Left colon (tissue), 2 donors: ENCODE data around the gene FRMPD4. TPM values are rescaled to one million over a fixed set of nuclear protein-coding genes. Genes with fewer than 3 reads are reported as not detected.

ENCODE experiments used
- ATAC-seq: fragments of 200-7000 bp; cut with Tn5 transposase; one replicate; pipeline ENCODE4 v1.9.1; 2020; ENCODE audit warnings: mild to moderate bottlenecking, moderate library complexity
- DNase-seq, 2 donors: peaks; one replicate each; pipeline ENCODE4 v3.0.0-alpha.2; 2020
- intact Hi-C, 2 donors: fragments of 100-400 bp; cut with DNase I in 1 of 2; cut with micrococcal nuclease in 1 of 2; formaldehyde crosslinking; loops; one replicate each; pipeline versions ENCODE4 v1.11.2 to v1.14.0; 2022; cut with DNase I, micrococcal nuclease
- total RNA-seq, 2 donors: library from RNA; stranded (reverse); fragmentation: NEBNext Ultra II Directional; extraction: Animal tissue kit (Norgen Biotek cat#: 25700); gene quantifications; one replicate each; pipeline ENCODE4 v1.2.1, GENCODE V29; 2021
- donor health status: DM: no; HTN: no; CAD: no.
- donor health status: DM: yes; HTN: yes; CAD: no.

The FRMPD4 gene
- total RNA-seq, 2 donors from 2014 or later = 0.03 to 0.59 TPM

DNA sequence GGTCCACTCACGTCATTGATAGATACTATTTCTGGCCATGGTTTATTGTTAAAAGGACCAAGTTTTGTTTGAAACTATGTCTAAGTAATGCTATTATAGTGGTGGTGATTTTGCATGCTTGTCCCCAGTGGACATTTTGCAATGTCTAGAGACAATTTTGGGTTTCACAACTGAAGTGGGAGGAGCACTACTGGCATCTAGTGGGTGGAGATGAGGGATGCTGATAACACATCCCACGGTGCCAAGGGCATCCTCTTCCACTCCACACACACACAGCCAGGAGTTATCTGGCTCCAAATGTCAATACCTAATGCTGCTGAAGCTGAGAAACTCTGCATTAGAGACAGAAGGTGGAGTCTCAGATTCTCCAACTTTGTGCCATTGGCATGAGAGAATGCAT, 131.2 kb downstream of the FRMPD4 start:
- ATAC-seq (no peak), DNase-seq (no peak)
- intact Hi-C loops = no loop called here

DNA sequence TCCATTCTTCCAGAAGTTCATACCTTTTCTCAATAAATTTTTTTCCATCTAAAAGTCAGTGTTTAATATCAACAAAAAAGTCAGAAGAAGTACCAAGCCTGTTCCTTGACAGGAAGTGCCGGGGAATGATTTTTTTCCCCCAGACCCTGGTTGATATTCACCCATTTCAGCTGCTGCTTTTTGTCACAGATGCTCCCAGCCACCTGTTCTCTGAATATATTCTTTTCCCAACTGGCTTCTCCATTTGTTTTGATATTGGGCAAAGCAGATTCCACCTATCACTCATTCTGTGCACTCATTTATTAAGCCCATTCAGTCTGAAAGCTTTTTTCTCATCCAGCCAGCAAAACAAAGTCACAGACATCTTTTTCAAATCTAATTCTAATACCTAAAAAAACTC, 139.9 kb downstream of the FRMPD4 start:
- intact Hi-C loops = no loop called here
- ATAC-seq = no peak
- DNase-seq = no peak

- intact Hi-C loops = no loop called here
- ATAC-seq = no peak
These were observed 144.7 kb downstream of the FRMPD4 start for GRCh38 chrX:12282991-12283390.

GRCh38 chrX:12292996-12293765, 154.9 kb downstream of the FRMPD4 start:
- no peak for DNase-seq
- ATAC-seq = no peak
- intact Hi-C loops = no loop called here

More at GRCh38 chrX:12282991-12283390, 144.7 kb downstream of the FRMPD4 start:
- DNase-seq = no peak

DNA sequence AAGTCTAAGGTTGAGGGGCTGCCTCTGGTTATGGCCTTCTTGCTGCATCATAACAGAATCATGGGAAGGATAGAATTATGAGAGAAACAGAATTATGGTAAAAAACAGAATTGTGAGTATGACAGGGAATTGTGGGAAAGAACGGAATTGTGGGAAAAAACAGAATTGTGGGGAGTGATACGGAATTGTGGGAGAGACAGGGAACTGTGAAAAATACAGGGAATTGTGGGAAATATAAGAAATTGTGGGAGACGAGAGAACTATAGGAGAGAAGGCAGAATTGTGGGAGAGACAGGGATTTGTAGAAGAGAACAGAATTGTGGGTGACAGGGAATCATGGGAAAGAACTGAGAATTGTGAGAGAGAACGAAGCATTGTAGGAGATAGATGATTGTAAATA, 159.1 kb downstream of the FRMPD4 start:
- intact Hi-C loops = no loop called here
- DNase-seq (no peak), ATAC-seq (no peak)

DNA sequence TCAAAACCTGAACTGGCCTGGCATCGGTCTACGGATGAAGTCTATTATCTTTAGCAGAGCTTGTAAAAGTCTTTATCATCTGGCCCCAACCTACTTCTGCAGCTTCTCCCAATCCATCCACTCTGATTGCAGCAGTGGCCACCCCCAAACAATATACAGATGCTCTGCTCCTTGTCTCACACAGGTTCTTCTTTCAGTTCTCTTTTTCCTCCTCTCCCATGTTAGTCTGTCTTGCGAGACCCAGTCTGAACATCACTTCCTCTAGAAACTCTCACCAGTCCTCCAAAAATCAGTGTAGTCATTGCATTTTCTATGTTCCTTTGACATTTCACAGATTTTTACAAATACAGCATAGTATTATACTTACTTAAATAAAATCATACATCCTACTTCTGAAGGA, 163.0 kb downstream of the FRMPD4 start:
- DNase-seq (no peak), ATAC-seq (no peak)
- intact Hi-C loops = no loop called here

DNA sequence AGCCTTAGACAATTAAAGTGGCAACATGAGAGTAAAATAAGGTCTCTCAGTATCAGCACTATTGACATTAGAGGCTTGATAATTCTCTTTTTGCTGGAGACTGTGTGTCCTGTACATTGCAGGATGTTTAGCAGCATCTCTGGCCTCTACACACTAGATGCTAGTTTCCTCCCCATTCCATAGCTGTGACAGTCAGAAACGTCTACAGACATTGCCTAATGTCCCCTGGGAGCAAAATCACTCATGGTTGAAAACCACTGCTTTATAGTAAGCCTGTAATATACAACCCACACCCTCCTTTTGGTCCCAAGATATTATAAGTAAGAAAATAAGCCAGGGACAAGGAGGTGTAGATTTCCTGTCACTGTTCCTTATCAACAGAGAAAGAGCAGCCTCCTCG, 166.0 kb downstream of the FRMPD4 start:
- intact Hi-C loops = no loop called here
- ATAC-seq (no peak), DNase-seq (no peak)

DNA sequence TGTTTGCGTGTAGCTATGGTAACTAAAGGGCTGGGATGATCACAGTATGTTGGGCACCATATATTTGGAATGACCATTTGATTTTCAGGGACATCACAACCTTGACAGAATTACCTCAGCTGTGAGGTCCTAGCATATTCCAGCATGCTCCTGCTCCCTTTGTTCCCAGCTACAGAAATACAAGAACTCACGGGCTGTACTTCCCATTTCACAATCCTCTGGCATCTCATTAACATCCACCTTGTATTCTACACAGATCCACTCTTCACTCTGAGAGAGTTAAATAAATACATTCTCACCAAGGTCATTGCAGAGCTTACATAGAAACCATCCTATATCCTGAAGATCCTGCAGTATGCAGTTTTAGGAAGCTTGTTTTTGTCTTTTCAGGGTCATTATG, 169.7 kb downstream of the FRMPD4 start:
- DNase-seq (no peak), ATAC-seq (no peak)
- intact Hi-C loops = no loop called here

DNA sequence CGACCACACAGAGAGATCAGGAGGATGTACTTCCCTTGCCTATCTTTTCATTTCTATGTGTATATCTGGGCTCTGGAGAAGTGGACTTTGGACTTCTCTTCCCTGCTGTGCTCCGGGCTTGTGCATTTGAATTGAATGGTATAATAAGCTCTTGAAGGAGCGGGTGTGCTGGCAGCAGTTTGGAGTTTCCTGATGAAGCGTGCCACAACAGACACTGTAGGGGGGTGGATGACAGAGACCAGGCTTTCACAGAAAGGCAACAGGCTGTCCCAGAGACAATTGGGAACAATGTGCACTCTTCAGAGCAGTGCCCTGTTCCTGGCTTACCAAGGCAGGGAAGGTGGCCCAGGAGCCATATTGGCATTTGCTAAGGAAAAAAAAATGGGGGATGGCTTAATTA, 170.1 kb downstream of the FRMPD4 start:
- no peak for ATAC-seq
- intact Hi-C loops = no loop called here
- DNase-seq = no peak

DNA sequence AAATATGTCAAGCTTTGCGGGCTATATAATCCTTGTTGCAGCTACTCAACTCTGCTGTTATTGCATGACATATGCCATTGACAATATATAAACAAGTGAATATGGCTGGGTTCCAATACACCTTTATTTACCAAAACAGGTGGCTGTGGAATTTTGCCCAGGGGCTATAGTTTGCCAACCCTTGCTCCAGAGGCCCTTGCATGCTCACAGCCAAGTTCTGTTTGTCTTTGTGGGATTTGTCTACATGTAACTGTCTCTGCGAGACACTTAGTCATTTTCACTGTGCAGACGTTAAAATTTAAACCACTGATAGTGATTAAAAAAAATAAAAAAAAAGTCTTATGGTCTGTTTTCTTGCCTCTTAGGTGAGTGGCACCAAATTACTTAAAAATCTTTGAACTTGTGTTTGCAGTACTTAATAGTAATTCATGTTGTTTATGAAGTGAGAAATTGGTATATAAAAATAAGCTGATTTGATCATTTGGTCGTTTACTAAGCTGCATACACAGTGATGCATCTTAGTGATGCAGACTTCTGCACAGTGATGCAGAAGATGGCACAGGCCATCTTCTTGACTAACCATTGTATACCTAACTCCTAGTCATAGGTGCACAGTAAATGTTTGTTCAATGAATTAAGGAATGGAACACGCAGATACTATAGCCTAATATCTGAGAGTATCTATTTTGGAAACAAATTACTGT, 170.9 kb downstream of the FRMPD4 start:
- ATAC-seq (no peak), DNase-seq (no peak)
- intact Hi-C loops = no loop called here

- intact Hi-C loops = no loop called here
- ATAC-seq = no peak
These were observed 171.4 kb downstream of the FRMPD4 start for GRCh38 chrX:12309744-12310076.

DNA sequence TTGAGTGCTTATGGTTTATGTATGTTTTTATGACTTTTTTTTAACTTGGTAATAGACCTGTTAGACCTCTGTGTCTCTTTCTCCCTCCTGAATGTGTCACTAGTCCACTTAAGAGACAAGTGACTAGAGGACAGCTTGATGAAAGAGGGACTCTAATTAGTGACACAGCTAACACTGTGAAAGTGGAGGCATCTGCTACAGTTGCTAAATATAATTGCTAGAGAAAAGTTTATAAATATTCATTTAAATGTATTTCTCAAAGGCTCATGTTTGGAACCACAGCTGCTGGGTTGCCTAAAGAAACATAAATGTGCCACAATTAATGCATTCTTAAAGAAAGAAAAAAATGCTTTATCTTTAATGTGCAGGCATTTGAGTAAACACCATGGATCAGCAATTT, 176.4 kb downstream of the FRMPD4 start:
- intact Hi-C loops = no loop called here
- no peak for ATAC-seq
- DNase-seq = no peak

More at GRCh38 chrX:12309744-12310076, 171.4 kb downstream of the FRMPD4 start:
- DNase-seq = no peak

DNA sequence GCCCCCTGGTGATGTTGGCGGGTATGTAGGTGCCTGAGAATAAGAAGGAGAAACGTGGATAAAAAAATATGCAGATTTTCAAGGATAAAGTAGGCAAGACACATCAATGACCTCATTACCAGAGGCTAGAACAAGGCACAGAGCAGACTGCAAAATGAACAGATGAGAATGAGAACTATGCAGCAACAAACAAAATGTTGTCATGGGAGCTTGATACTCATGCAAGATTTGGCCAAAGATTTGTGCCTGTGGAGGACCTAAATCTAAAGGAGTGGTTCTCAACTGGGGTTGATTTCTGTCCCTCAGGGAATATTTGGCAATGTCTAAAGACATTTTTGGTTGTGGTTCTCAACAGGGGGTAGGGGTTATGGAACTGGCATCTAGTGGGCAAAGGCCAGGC, 177.3 kb downstream of the FRMPD4 start:
- intact Hi-C loops = no loop called here
- ATAC-seq = no peak

GRCh38 chrX:12319003-12319519, 180.8 kb downstream of the FRMPD4 start:
- ATAC-seq = no peak
- DNase-seq = no peak
- intact Hi-C loops = no loop called here

More for the DNA sequence above, 177.3 kb downstream of the FRMPD4 start:
- DNase-seq = no peak

- intact Hi-C loops = no loop called here
- no peak for ATAC-seq
- no peak for DNase-seq
These were observed 181.7 kb downstream of the FRMPD4 start for GRCh38 chrX:12319992-12320391.

DNA sequence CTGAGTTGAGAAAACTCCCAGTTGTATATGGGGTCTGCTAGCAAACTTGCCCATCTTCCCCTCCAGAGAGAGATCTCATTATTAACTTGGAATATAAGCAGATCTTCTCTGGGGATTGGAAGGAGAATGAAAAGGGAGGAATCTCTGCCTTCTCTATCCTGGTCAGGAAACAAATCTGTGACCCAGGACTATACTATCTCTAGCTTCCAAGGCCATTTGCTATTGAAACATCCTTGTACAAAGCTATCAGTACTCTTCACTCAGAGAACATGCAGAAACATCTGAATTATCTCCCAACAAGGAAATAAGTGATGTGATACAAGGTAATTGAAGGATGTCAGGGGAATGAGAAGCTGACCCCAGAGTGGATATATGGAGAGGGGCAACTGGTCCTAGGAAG, 183.8 kb downstream of the FRMPD4 start:
- DNase-seq = no peak
- intact Hi-C loops = no loop called here
- no peak for ATAC-seq

DNA sequence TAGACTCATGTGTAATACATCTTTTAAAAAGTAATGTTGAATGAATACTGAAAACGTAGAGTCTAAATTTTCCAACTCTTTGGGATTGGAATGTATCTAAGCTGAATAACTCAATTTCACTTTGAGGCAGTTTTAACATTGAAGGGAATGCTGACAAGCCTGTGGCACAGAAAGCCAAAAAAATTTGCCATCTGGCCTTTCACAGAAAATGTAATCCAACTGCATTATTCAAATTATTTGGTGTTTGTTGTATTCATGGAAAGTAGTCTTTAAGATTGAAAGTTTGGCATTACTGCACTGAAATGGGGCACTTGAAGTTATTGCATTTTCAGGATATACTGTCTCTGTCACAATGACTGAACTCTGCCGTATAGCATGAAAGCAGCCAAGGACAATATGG, 186.9 kb downstream of the FRMPD4 start:
- intact Hi-C loops = no loop called here

DNA sequence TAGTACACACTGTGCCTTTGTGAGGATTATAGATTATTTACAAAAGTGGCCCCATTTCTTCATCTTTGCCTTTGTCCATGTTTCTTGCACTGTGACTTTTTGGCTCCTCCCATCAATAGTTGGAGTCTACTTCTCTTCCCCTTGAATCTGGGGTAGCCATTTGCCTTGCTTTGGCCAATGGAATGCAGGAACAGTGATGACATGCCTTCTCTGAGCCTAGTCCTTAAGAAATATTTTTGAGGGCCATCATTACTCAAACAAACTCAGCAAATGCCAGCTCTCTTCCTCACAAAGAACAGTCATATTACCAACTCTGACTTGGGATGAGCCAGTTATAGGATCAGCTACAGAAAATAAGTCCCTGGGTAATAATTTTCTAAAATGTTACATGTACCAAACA, 189.6 kb downstream of the FRMPD4 start:
- DNase-seq (no peak), ATAC-seq (no peak)
- intact Hi-C loops = no loop called here

More for the DNA sequence above, 186.9 kb downstream of the FRMPD4 start:
- no peak for DNase-seq
- ATAC-seq = no peak

- ATAC-seq = no peak
- no peak for DNase-seq
- intact Hi-C loops = no loop called here
These were observed 191.2 kb downstream of the FRMPD4 start for GRCh38 chrX:12329476-12329875.

DNA sequence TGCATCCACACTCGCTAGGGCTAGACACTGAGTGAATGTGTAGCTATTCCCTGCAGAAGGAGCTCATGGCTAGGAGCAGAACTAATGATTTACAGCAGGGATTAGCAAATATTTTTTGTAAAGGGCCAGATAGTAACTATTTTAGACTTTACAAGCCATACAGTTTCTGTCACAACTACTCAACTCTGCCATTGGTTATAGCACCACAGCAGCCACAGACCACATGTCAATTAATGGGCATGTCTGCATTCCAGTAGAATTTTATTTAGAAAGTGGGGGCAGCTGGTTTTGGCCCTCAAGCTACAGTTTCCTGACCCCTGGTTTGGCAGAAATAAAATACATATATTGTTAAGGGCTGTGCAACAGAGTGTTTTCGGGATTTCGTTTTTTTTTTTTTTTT, 192.6 kb downstream of the FRMPD4 start:
- DNase-seq (no peak), ATAC-seq (no peak)
- intact Hi-C loops = no loop called here
